ENCODE results near the gene SMAD9.

- TF ChIP-seq EZH2phosphoT487 (IDR thresholded peaks at IDR 0.05; ENCODE audit: borderline replicate concordance) (no peak), CTCF (conservative IDR thresholded peaks at IDR 0.05; ENCODE audit: low read length) (no peak)
These were observed 25.0 kb upstream of the SMAD9 start for GRCh38 chr13:36945078-36945477.
